Measurements from ENCODE around the gene MBNL3. TPM values are rescaled to one million over a fixed set of nuclear protein-coding genes. Genes with fewer than 3 reads are reported as not detected.

MBNL3 gene, protein sequence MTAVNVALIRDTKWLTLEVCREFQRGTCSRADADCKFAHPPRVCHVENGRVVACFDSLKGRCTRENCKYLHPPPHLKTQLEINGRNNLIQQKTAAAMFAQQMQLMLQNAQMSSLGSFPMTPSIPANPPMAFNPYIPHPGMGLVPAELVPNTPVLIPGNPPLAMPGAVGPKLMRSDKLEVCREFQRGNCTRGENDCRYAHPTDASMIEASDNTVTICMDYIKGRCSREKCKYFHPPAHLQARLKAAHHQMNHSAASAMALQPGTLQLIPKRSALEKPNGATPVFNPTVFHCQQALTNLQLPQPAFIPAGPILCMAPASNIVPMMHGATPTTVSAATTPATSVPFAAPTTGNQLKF
- total RNA-seq: 1 to 10 TPM; 1.7 to 4.5 (median 2.8) TPM

DNA sequence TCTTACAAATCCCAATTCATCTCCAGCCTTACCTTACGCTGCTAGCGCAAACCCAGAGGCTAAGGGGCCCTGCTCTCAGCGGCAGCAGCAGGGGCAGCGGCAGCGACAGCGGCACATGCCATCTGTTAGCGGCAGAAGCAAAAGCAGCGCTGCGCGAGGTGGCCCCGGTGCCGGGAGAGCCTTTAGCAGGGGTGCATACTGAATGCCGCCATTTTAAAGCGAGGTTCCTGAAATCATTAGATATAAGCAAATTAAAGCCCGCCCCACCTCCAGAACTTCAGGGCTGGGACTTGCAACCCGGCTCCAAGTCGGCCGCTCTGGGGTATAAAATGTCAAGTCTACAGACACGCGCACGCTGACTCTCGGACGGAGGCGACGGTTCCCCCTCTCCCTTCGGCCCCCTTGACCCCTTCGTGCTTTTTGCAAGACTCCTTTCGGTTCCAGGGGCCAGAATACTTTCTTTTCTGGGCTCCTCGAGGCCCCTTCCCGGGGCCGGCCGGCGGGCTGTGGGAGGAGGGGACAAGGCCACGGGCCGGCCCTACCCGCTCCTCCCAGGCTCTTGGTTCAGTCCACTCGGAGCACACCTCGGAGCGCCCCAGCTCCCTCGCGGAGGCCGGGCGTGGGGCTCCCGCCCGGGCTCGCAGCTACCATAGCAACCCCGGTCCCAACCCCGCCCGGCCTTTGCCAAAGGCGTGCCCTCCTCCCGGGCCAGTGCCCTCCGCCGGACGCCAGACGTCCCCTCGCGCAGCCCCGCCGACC is at the start of gene MBNL3:
MBNL3 (minus strand) TSS at position 220 of the 759 bp plus-strand sequence. CDS start 49,427 bp downstream, outside the sequence.
- H3K27ac ChIP-seq: peak within 1 kb of the TSS; percentile 56 to 65 (median 58)
- ATAC-seq (peak; percentile 76 to 84), DNase-seq (peak; percentile 16 to 28)
- no peaks in the 10 kb centered on the region for H3K36me3 ChIP-seq
- H3K9me3 ChIP-seq: no peaks in the 10 kb centered on the region
- peak within 1 kb of the TSS; percentile 55 to 69 (median 60) for H3K4me3 ChIP-seq
- intact Hi-C loops (cut with DNase I; ENCODE audit: low total_unique reads) (no loop called here), in situ Hi-C loops (cut with MboI; ENCODE audit: low sequenced_read_pairs in 4 of 4) (no loop called here)
- peaks cover 0 to 6% of the 10 kb centered on the region in 2 donors for H3K4me1 ChIP-seq
- TF ChIP-seq, protein P1, sequence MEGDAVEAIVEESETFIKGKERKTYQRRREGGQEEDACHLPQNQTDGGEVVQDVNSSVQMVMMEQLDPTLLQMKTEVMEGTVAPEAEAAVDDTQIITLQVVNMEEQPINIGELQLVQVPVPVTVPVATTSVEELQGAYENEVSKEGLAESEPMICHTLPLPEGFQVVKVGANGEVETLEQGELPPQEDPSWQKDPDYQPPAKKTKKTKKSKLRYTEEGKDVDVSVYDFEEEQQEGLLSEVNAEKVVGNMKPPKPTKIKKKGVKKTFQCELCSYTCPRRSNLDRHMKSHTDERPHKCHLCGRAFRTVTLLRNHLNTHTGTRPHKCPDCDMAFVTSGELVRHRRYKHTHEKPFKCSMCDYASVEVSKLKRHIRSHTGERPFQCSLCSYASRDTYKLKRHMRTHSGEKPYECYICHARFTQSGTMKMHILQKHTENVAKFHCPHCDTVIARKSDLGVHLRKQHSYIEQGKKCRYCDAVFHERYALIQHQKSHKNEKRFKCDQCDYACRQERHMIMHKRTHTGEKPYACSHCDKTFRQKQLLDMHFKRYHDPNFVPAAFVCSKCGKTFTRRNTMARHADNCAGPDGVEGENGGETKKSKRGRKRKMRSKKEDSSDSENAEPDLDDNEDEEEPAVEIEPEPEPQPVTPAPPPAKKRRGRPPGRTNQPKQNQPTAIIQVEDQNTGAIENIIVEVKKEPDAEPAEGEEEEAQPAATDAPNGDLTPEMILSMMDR (IDR thresholded peaks at IDR 0.05 in 4 of 5, conservative IDR thresholded peaks at IDR 0.05 in 1 of 5): no peak
- TF ChIP-seq POLR2A (IDR thresholded peaks at IDR 0.05): peak in 1 of 2 donors; percentile 18
- peaks cover 0 to 17% (median 9%) of the 10 kb centered on the region in 3 donors for H3K27me3 ChIP-seq

DNA sequence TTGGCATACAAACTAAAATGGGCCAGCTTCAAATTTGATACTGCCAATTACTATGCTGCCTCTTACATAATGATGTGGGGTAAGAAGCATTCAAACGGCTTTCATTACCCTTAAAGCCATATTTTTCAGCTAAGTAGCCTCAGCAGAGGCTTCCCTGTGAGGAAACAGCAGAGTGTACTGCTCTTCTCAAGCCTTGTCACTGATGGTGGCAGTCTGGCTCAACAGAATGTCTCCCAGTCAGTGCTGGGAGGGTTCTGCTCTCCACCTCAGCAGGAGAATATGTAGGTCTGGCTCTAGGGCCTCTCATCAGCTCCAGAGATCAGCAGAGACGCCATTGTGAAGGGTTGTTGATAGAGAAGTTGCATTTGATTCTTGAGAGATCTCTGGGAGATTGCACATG is 44.6 kb upstream of the MBNL3 start:
- ATAC-seq (no peak), DNase-seq (no peak)
- H3K27me3 ChIP-seq: peaks cover 0 to 7% (median 0%) of the 10 kb centered on the region in 3 donors
- no peaks in the 10 kb centered on the region for H3K4me1 ChIP-seq
- in situ Hi-C loops (cut with MboI; ENCODE audit: low sequenced_read_pairs in 4 of 4) (no loop called here), intact Hi-C loops (cut with DNase I; ENCODE audit: low total_unique reads) (no loop called here)
- no peak overlapping the region for H3K27ac ChIP-seq
- TF ChIP-seq, protein P1 (IDR thresholded peaks at IDR 0.05 in 4 of 5, conservative IDR thresholded peaks at IDR 0.05 in 1 of 5): no peak
- no peak for TF ChIP-seq POLR2A (IDR thresholded peaks at IDR 0.05)
- no peaks in the 10 kb centered on the region for H3K36me3 ChIP-seq
- no peak overlapping the region for H3K4me3 ChIP-seq
- no peaks in the 10 kb centered on the region for H3K9me3 ChIP-seq

DNA sequence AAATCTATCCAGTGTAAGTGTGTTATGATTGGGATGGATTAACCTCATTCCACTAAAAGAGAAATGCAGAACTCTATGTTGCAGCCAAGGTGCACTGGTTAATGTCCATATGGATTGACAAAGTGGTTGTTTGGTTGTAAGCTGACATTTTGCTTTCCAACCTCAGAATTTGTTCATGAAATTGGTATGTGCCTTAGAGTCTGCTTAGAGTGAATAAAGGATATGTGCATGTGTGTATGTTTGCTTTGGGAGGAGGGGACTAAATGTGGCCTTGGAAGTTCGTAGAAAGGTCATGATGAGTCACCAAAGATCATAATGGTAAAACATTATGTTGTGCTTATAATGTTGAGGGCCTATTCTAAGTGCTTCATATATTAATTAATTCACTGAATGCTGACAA is 44.1 kb upstream of the MBNL3 start:
- intact Hi-C loops (cut with DNase I; ENCODE audit: low total_unique reads): no loop called here
- TF ChIP-seq, protein P1 (IDR thresholded peaks at IDR 0.05 in 4 of 5, conservative IDR thresholded peaks at IDR 0.05 in 1 of 5): no peak
- no peak for TF ChIP-seq POLR2A (IDR thresholded peaks at IDR 0.05)
- peaks cover 0 to 7% (median 0%) of the 10 kb centered on the region in 3 donors for H3K27me3 ChIP-seq
- H3K9me3 ChIP-seq: no peaks in the 10 kb centered on the region
- ATAC-seq (no peak), DNase-seq (no peak)
- H3K4me1 ChIP-seq: no peaks in the 10 kb centered on the region
- H3K4me3 ChIP-seq: no peak overlapping the region
- no peaks in the 10 kb centered on the region for H3K36me3 ChIP-seq
- in situ Hi-C loops (cut with MboI; ENCODE audit: low sequenced_read_pairs in 4 of 4): no loop called here
- no peak overlapping the region for H3K27ac ChIP-seq

DNA sequence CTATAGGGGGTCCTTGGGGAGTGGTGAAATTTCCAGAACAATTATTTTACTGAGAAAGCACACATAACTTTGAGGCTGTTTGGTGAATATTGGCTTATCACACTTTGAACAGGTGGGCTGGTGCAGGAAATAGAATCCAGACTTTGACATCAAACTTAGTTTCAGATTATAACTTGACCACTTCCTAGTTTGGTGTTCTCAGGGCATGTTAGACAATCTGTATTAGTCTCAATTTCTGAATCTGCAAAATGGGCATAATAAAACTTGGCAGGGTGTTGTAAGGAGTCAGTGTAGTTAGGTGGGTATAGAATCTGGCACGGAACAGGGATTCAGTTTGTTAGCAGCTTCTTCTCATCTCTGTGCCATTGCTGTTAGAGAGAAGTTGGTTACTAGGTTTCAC is 43.3 kb upstream of the MBNL3 start:
- H3K4me1 ChIP-seq: no peaks in the 10 kb centered on the region
- TF ChIP-seq POLR2A (IDR thresholded peaks at IDR 0.05): no peak
- intact Hi-C loops (cut with DNase I; ENCODE audit: low total_unique reads): no loop called here
- DNase-seq (no peak), ATAC-seq (no peak)
- H3K27ac ChIP-seq: no peak overlapping the region
- H3K9me3 ChIP-seq: no peaks in the 10 kb centered on the region
- in situ Hi-C loops (cut with MboI; ENCODE audit: low sequenced_read_pairs in 4 of 4): no loop called here
- H3K4me3 ChIP-seq: no peak overlapping the region
- H3K36me3 ChIP-seq: no peaks in the 10 kb centered on the region
- peaks cover 0 to 7% (median 0%) of the 10 kb centered on the region in 3 donors for H3K27me3 ChIP-seq

DNA sequence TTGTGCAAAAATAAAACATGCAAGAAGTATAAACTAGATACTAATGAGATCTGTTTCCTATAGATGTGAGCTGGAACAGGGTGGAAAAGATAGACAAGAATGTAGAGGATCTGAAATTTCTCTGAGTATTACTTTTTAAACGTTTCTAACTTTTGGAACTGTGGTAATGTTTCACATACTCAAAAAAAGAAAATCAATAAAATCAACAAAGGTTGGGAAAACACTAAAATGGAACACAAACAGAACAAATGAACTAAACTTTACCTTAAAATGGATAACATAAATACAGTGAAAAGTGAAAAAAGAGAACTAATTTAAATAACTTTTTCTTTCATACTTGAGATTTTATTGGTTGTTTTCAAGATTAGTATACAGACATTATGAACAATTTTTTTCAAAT is 32.0 kb upstream of the MBNL3 start:
- in situ Hi-C loops (cut with MboI; ENCODE audit: low sequenced_read_pairs in 4 of 4): no loop called here
- intact Hi-C loops (cut with DNase I; ENCODE audit: low total_unique reads): no loop called here
- Histone ChIP-seq H3K27ac (no peak overlapping the region), H3K4me1 (no peaks in the 10 kb centered on the region), H3K9me3 (no peaks in the 10 kb centered on the region), H3K4me3 (no peak overlapping the region), H3K27me3 (no peaks in the 10 kb centered on the region), H3K36me3 (no peaks in the 10 kb centered on the region)
- no peak for TF ChIP-seq POLR2A (IDR thresholded peaks at IDR 0.05)
- TF ChIP-seq, protein P1 (IDR thresholded peaks at IDR 0.05 in 4 of 5, conservative IDR thresholded peaks at IDR 0.05 in 1 of 5): no peak
- DNase-seq (no peak), ATAC-seq (no peak)
